Epithelial cell of esophagus (primary cell): Measurements from ENCODE around the gene PCDHGA1.
"Not testable (repeated sequence)": the region's sequence is repeated elsewhere in the genome, so short reads cannot be mapped to it uniquely, and the experiment has no call there.

Experiments used
- DNase-seq: peaks from one replicate; pipeline ENCODE4 v3.0.0; 2010; ENCODE audit warnings: low read depth
- H3K4me3 ChIP-seq: 2 replicates; pipeline ENCODE4 v1.5.1; 2011; ENCODE audit warnings: mild to moderate bottlenecking, low read length, control low read depth
- CTCF ChIP-seq: IDR thresholded peaks from 2 replicates; pipeline ENCODE4 v1.5.1; 2011; ENCODE audit warnings: low read depth, mild to moderate bottlenecking, low read length, control low read depth, inconsistent platforms; ENCODE audit not compliant: insufficient read depth; ENCODE audit errors: missing control alignments

PCDHGA1 gene

GRCh38 chr5:141330299-141331080 lies at the start of gene PCDHGA1:
Gene PCDHGA1 (plus strand): TSS chr5:141330514.
- H3K4me3 ChIP-seq: no peak within 1 kb of the TSS
- peak; percentile 46 for DNase-seq
- peak; percentile 42 for TF ChIP-seq CTCF

GRCh38 chr5:141298376-141298775 lies 31.9 kb upstream of the PCDHGA1 start:
- no peak for DNase-seq
- no peak overlapping the region for H3K4me3 ChIP-seq
- no peak for TF ChIP-seq CTCF

- H3K4me3 ChIP-seq: no peak within 1 kb of the TSS
- no peak for DNase-seq
- no peak for TF ChIP-seq CTCF
Measured at GRCh38 chr5:141303756-141304155, 26.6 kb upstream of the PCDHGA1 start, which contains the start of gene SLC25A2. Gene SLC25A2 (minus strand): TSS chr5:141304049. CDS start chr5:141303865, 184 bp downstream.

- H3K4me3 ChIP-seq: no peak overlapping the region
- no peak for TF ChIP-seq CTCF
- DNase-seq: no peak
Measured at GRCh38 chr5:141306630-141307029, 23.7 kb upstream of the PCDHGA1 start.

- no peak overlapping the region for H3K4me3 ChIP-seq
- no peak for DNase-seq
Measured at GRCh38 chr5:141313711-141314110, 16.6 kb upstream of the PCDHGA1 start.

GRCh38 chr5:141316963-141317362 lies 13.4 kb upstream of the PCDHGA1 start:
- H3K4me3 ChIP-seq, DNase-seq: not testable (repeated sequence)

More at GRCh38 chr5:141313711-141314110, 16.6 kb upstream of the PCDHGA1 start:
- TF ChIP-seq CTCF: no peak

GRCh38 chr5:141319202-141319601 lies 11.1 kb upstream of the PCDHGA1 start:
- H3K4me3 ChIP-seq: no peak overlapping the region
- TF ChIP-seq CTCF: no peak
- DNase-seq: no peak
